ENCODE results near the gene SLC35F4.

- TF ChIP-seq HCFC1 (IDR thresholded peaks at IDR 0.05; ENCODE audit: low read length) (no peak), CEBPB (IDR thresholded peaks at IDR 0.05; ENCODE audit: borderline replicate concordance in 1 of 2, low read depth in 2 of 2, low read length in 2 of 2) (no peak), CHD4 (IDR thresholded peaks at IDR 0.05) (no peak), CTCF (IDR thresholded peaks at IDR 0.05 in 2 of 3, conservative IDR thresholded peaks at IDR 0.05 in 1 of 3; ENCODE audit: control insufficient read depth in 2 of 3, extremely low read depth in 1 of 3, insufficient read depth in 1 of 3, low read depth in 3 of 3, low read length in 3 of 3) (no peak), CREB1 (IDR thresholded peaks at IDR 0.05; ENCODE audit: low read depth) (no peak), POLR2A (IDR thresholded peaks at IDR 0.05; ENCODE audit: low read depth, low read length) (no peak), MTA3 (IDR thresholded peaks at IDR 0.05; ENCODE audit: borderline replicate concordance, low read length) (no peak), IKZF1 (conservative IDR thresholded peaks at IDR 0.05) (no peak), RBBP5 (conservative IDR thresholded peaks at IDR 0.05) (no peak), SPI1 (IDR thresholded peaks at IDR 0.05; ENCODE audit: borderline replicate concordance, insufficient read depth, low read depth, low read length) (no peak), RFX5 (IDR thresholded peaks at IDR 0.05; ENCODE audit: low read depth, low read length) (no peak), NR2F1 (conservative IDR thresholded peaks at IDR 0.05) (no peak)
Observed at GRCh38 chr14:57729208-57730187, 136.4 kb downstream of the SLC35F4 start.
